Bone marrow (tissue), 2 donors: ENCODE measurements around the gene MRPL27.
"Not testable (repeated sequence)": the region's sequence is repeated elsewhere in the genome, so short reads cannot be mapped to it uniquely, and the experiment has no call there.

Experiments
- DNase-seq, 2 donors: peaks; one replicate each; lab custom pipeline; 2025; lab: John Stamatoyannopoulos, UW

Gene MRPL27

GRCh38 chr17:50372758-50373556 lies at the start of gene MRPL27, which contains the start of gene EME1:
Gene MRPL27 (minus strand): TSS chr17:50373184. CDS start chr17:50373170, 14 bp downstream.
Gene EME1 (plus strand): TSS chr17:50373229. CDS start chr17:50375209, 1,980 bp downstream.
- DNase-seq, result peak; percentile 92

- DNase-seq, result no peak
These were observed 49.8 kb upstream of the MRPL27 start for GRCh38 chr17:50422738-50423137.

- DNase-seq, result peak in 1 of 2 donors; percentile 47
These were observed 48.5 kb upstream of the MRPL27 start for GRCh38 chr17:50421308-50422051.

- DNase-seq, result no peak
These were observed 47.6 kb upstream of the MRPL27 start for GRCh38 chr17:50420419-50421112.

- DNase-seq, result not testable (repeated sequence)
These were observed 46.6 kb upstream of the MRPL27 start for GRCh38 chr17:50419577-50419976.

- no peak for DNase-seq
These were observed 41.8 kb upstream of the MRPL27 start for GRCh38 chr17:50414808-50415207.

GRCh38 chr17:50412188-50412732 lies 39.3 kb upstream of the MRPL27 start:
- no peak for DNase-seq

- DNase-seq, result no peak
These were observed 34.9 kb upstream of the MRPL27 start for GRCh38 chr17:50407921-50408320.

GRCh38 chr17:50406578-50406977 lies 33.6 kb upstream of the MRPL27 start:
- no peak for DNase-seq

GRCh38 chr17:50405351-50405750 lies 32.4 kb upstream of the MRPL27 start:
- DNase-seq, result not testable (repeated sequence)

GRCh38 chr17:50399591-50399990 lies 26.6 kb upstream of the MRPL27 start:
- not testable (repeated sequence) for DNase-seq

- DNase-seq, result not testable (repeated sequence)
These were observed 25.7 kb upstream of the MRPL27 start for GRCh38 chr17:50398672-50399071.

- DNase-seq, result no peak
These were observed 24.9 kb upstream of the MRPL27 start for GRCh38 chr17:50397919-50398285.

- DNase-seq, result peak; percentile 73 to 78
These were observed 24.3 kb upstream of the MRPL27 start, which contains the start of gene LRRC59 for GRCh38 chr17:50397111-50397918. Gene LRRC59 (minus strand): TSS chr17:50397523. CDS start chr17:50397317, 206 bp downstream.

- DNase-seq, result no peak
These were observed 23.5 kb upstream of the MRPL27 start for GRCh38 chr17:50396261-50397110.

- DNase-seq, result no peak
These were observed 21.7 kb upstream of the MRPL27 start for GRCh38 chr17:50394711-50395110.

- DNase-seq, result no peak
These were observed 20.7 kb upstream of the MRPL27 start for GRCh38 chr17:50393700-50394099.

GRCh38 chr17:50392621-50393020 lies 19.6 kb upstream of the MRPL27 start:
- DNase-seq, result no peak

- no peak for DNase-seq
These were observed 16.6 kb upstream of the MRPL27 start for GRCh38 chr17:50389534-50389933.

GRCh38 chr17:50388728-50389127 lies 15.7 kb upstream of the MRPL27 start:
- DNase-seq, result no peak
